HL-60 (cell line): ENCODE results near the gene DTNBP1.

Experiments used
- GABPA ChIP-seq: IDR thresholded peaks from 2 replicates; pipeline ENCODE4 v1.6.1; 2012; ENCODE audit warnings: low read depth
- POLR2AphosphoS5 ChIP-seq: IDR thresholded peaks from 2 replicates; pipeline ENCODE4 v1.6.1; 2012; ENCODE audit warnings: low read depth
- SPI1 ChIP-seq: IDR thresholded peaks from 2 replicates; pipeline ENCODE4 v1.6.1; 2012; ENCODE audit warnings: low read depth, mild to moderate bottlenecking, borderline replicate concordance
- TF ChIP-seq, protein P1 (sequence below): IDR thresholded peaks from one replicate; pipeline ENCODE4 v1.5.1; 2011; ENCODE audit warnings: low read length, control low read depth, inconsistent platforms; ENCODE audit not compliant: insufficient read depth
- TF ChIP-seq, protein P2 (sequence below): IDR thresholded peaks from 2 replicates; pipeline ENCODE4 v1.6.1; 2012; ENCODE audit warnings: low read depth; ENCODE audit not compliant: insufficient replicate concordance

DNA sequence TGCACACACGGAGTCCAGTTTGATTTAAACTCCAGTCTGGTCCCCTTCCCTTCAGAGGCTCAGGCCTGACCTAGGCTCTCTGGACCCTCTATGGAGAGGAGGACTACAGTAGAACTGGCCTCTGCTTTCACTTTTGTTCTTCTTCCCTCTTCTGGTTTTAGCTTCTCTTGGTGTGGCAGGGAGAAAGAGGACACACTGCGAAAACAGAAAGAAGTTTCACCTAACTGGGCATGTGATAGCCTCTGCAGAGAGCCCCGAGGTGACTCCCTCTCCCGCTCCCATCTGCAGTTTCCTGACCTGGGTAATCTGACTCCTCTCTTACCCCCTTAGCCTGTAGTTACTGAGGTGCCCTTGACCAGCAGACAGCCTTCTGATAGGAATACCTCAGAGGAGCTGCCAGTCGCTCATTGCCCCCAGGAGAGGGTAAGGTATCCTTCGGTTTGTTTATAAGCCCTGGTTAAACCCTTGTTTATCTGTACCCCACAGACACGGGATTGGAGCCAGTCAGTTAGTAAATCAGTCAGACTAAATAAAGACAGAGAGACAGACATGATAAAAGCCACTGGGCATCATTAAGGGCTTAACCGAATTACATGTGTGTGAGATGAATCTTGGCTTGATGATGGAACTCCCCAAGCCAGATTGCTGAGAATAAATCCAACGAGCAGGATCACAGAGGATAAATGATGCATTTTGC is 12.0 kb upstream of the DTNBP1 start:
- TF ChIP-seq, protein P1, sequence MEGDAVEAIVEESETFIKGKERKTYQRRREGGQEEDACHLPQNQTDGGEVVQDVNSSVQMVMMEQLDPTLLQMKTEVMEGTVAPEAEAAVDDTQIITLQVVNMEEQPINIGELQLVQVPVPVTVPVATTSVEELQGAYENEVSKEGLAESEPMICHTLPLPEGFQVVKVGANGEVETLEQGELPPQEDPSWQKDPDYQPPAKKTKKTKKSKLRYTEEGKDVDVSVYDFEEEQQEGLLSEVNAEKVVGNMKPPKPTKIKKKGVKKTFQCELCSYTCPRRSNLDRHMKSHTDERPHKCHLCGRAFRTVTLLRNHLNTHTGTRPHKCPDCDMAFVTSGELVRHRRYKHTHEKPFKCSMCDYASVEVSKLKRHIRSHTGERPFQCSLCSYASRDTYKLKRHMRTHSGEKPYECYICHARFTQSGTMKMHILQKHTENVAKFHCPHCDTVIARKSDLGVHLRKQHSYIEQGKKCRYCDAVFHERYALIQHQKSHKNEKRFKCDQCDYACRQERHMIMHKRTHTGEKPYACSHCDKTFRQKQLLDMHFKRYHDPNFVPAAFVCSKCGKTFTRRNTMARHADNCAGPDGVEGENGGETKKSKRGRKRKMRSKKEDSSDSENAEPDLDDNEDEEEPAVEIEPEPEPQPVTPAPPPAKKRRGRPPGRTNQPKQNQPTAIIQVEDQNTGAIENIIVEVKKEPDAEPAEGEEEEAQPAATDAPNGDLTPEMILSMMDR, result no peak
- TF ChIP-seq POLR2AphosphoS5, result no peak
- no peak for TF ChIP-seq GABPA
- TF ChIP-seq SPI1, result no peak
- TF ChIP-seq, protein P2, sequence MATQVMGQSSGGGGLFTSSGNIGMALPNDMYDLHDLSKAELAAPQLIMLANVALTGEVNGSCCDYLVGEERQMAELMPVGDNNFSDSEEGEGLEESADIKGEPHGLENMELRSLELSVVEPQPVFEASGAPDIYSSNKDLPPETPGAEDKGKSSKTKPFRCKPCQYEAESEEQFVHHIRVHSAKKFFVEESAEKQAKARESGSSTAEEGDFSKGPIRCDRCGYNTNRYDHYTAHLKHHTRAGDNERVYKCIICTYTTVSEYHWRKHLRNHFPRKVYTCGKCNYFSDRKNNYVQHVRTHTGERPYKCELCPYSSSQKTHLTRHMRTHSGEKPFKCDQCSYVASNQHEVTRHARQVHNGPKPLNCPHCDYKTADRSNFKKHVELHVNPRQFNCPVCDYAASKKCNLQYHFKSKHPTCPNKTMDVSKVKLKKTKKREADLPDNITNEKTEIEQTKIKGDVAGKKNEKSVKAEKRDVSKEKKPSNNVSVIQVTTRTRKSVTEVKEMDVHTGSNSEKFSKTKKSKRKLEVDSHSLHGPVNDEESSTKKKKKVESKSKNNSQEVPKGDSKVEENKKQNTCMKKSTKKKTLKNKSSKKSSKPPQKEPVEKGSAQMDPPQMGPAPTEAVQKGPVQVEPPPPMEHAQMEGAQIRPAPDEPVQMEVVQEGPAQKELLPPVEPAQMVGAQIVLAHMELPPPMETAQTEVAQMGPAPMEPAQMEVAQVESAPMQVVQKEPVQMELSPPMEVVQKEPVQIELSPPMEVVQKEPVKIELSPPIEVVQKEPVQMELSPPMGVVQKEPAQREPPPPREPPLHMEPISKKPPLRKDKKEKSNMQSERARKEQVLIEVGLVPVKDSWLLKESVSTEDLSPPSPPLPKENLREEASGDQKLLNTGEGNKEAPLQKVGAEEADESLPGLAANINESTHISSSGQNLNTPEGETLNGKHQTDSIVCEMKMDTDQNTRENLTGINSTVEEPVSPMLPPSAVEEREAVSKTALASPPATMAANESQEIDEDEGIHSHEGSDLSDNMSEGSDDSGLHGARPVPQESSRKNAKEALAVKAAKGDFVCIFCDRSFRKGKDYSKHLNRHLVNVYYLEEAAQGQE, result no peak
